ENCODE results near the gene GGT5.
"Not testable (repeated sequence)": the region's sequence is repeated elsewhere in the genome, so short reads cannot be mapped to it uniquely, and the experiment has no call there.

Gene GGT5

GRCh38 chr22:24245030-24245431, at the start of gene GGT5:
Gene GGT5 (minus strand): TSS chr22:24245082. CDS start chr22:24244725, 357 bp downstream.
- not testable (repeated sequence) for DNase-seq

- DNase-seq, result not testable (repeated sequence)
These were observed 47.4 kb upstream of the GGT5 start for GRCh38 chr22:24292202-24292830.

- DNase-seq, result no peak
These were observed 46.8 kb upstream of the GGT5 start for GRCh38 chr22:24291515-24292201.

GRCh38 chr22:24290459-24290858, 45.6 kb upstream of the GGT5 start:
- no peak for DNase-seq

GRCh38 chr22:24289741-24290163, 44.9 kb upstream of the GGT5 start:
- no peak for DNase-seq

GRCh38 chr22:24289114-24289513, 44.2 kb upstream of the GGT5 start:
- no peak for DNase-seq

GRCh38 chr22:24287801-24288200, 42.9 kb upstream of the GGT5 start:
- DNase-seq, result not testable (repeated sequence)

- DNase-seq, result not testable (repeated sequence)
These were observed 42.3 kb upstream of the GGT5 start for GRCh38 chr22:24287212-24287611.

- peak; percentile 19 for DNase-seq
These were observed 40.4 kb upstream of the GGT5 start for GRCh38 chr22:24285245-24285644.

- peak; percentile 15 for DNase-seq
These were observed 39.9 kb upstream of the GGT5 start for GRCh38 chr22:24284747-24285203.

GRCh38 chr22:24282401-24282800, 37.5 kb upstream of the GGT5 start:
- DNase-seq, result no peak

- DNase-seq, result not testable (repeated sequence)
These were observed 35.5 kb upstream of the GGT5 start for GRCh38 chr22:24280363-24280762.

- not testable (repeated sequence) for DNase-seq
These were observed 30.0 kb upstream of the GGT5 start for GRCh38 chr22:24274696-24275405.

- not testable (repeated sequence) for DNase-seq
These were observed 29.0 kb upstream of the GGT5 start for GRCh38 chr22:24273906-24274305.

- not testable (repeated sequence) for DNase-seq
These were observed 28.1 kb upstream of the GGT5 start for GRCh38 chr22:24273031-24273430.

GRCh38 chr22:24271386-24271854, 26.5 kb upstream of the GGT5 start:
- no peak for DNase-seq

GRCh38 chr22:24270556-24271385, 25.9 kb upstream of the GGT5 start, which contains the start of gene SPECC1L:
Gene SPECC1L (plus strand): TSS chr22:24270831. CDS start chr22:24302232, 31,401 bp downstream.
- peak; percentile 87 for DNase-seq

GRCh38 chr22:24266495-24266894, 21.6 kb upstream of the GGT5 start:
- not testable (repeated sequence) for DNase-seq

- DNase-seq, result no peak
These were observed 20.9 kb upstream of the GGT5 start for GRCh38 chr22:24265734-24266133.

GRCh38 chr22:24264329-24264896, 19.5 kb upstream of the GGT5 start:
- DNase-seq, result not testable (repeated sequence)

- not testable (repeated sequence) for DNase-seq
These were observed 18.6 kb upstream of the GGT5 start for GRCh38 chr22:24263479-24263878.

GRCh38 chr22:24262185-24262749, 17.4 kb upstream of the GGT5 start:
- DNase-seq, result not testable (repeated sequence)

Measured in stimulated activated CD4-positive, alpha-beta T cell treated with anti-CD3 and anti-CD28 coated beads, Interleukin-4, amount 100 ng/mL, for 24 hours (primary cell).